ENCODE results near the gene APRT. TPM values are rescaled to one million over a fixed set of nuclear protein-coding genes. Genes with fewer than 3 reads are reported as not detected.

APRT gene
- total and polyA plus RNA-seq, 9 of the 15 experiments (the other 6 are each of a cell fraction or from before 2014, with no cell fraction given): 41.7 to 409 (median 146) TPM

DNA sequence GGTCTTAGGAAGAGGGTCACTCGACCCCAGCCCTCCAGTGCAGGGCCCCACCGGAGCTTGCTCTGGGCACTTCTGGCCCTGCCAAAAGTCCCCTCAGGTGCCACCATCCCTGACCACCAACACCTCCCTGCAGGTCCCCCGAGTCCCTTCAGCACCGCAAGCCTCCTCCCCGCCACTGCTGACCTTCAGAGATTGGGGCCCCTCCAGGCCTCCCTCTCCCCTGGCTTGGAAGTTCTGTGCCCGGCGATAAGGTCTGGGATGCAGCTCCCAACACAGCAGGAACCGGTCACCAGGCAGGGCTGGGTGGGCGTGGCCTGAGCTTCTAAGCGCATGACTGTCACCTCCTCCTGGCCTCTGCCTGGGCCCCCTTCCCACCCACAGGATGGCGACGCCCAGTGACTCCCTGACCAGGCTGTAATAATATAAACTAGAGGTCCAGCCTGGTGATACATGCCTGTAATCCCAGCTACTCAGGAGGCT, 37.9 kb downstream of the APRT start (continued):
- TF ChIP-seq TEAD4 (IDR thresholded peaks at IDR 0.05; ENCODE audit: low read length): peak; percentile 95
- TF ChIP-seq TEAD4 (CRISPR knock-in tag; IDR thresholded peaks at IDR 0.05; ENCODE audit: borderline replicate concordance): no peak
- peak in 1 of 2 experiments; percentile 63; a peak in 1 of 4 replicates for TF ChIP-seq BCLAF1 (IDR thresholded peaks at IDR 0.05; ENCODE audit: borderline replicate concordance in 1 of 2, control insufficient read depth in 1 of 2, low read depth in 2 of 2, low read length in 1 of 2)
- TF ChIP-seq CBFA2T2 (conservative IDR thresholded peaks at IDR 0.05): peak; percentile 96
- TF ChIP-seq MYC (IDR thresholded peaks at IDR 0.05; ENCODE audit: low read depth, low read length): peak; percentile 82
- TF ChIP-seq MYC (CRISPR knock-in tag; IDR thresholded peaks at IDR 0.05; ENCODE audit: borderline replicate concordance, low read depth): no peak
- TF ChIP-seq ZBTB33 (CRISPR knock-in tag; IDR thresholded peaks at IDR 0.05): peak; percentile 87; the same call in 1 of the 2 replicates
- TF ChIP-seq ZNF518B (CRISPR knock-in tag; IDR thresholded peaks at IDR 0.05): no peak
- peak; percentile 95 for TF ChIP-seq KLF16 (IDR thresholded peaks at IDR 0.05)
- TF ChIP-seq MTF1 (CRISPR knock-in tag; IDR thresholded peaks at IDR 0.05; ENCODE audit: borderline replicate concordance): no peak
- TF ChIP-seq RFX5 (IDR thresholded peaks at IDR 0.05; ENCODE audit: low read depth, low read length): no peak
- TF ChIP-seq HBP1 (CRISPR knock-in tag; IDR thresholded peaks at IDR 0.05): peak; percentile 93
- TF ChIP-seq TARDBP (IDR thresholded peaks at IDR 0.05): peak; percentile 91
- TF ChIP-seq ZNF41 (CRISPR knock-in tag; conservative IDR thresholded peaks at IDR 0.05): 0 out of 2 replicates have a peak, but pooled peaks have one; percentile 48
- peak; percentile 89 for TF ChIP-seq ZBTB2 (IDR thresholded peaks at IDR 0.05)
- no peak for TF ChIP-seq HDGF (IDR thresholded peaks at IDR 0.05)
- TF ChIP-seq ZNF324 (CRISPR knock-in tag; IDR thresholded peaks at IDR 0.05): 0 out of 2 replicates have a peak, but pooled peaks have one; percentile 31
